UCSD-AML1 (cell line): ENCODE data around the gene LRFN5.
"Not testable (repeated sequence)": the region's sequence is repeated elsewhere in the genome, so short reads cannot be mapped to it uniquely, and the experiment has no call there.

ENCODE experiments used
- DNase-seq: peaks from one replicate; lab custom pipeline; 2025; ENCODE audit not compliant: unreplicated experiment; lab: John Stamatoyannopoulos, UW

Gene LRFN5

DNA sequence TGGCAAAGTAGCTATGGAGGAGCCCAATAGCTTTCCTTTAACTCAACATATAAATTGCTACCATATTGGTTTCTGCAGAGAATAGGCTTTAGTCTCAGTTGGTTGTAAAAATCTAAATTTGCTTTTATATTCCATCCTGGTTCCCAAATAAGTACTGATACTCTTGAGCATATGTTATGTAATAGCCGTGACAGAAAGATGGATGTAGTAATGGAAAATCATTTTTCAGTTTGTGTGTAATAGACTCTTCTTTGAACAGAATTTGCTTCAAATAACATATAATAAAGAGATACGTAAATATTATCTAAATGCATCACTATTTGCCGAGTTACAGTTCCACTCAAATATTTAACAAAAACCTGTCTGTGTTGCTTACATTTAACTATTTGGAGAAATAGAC lies 271.6 kb downstream of the LRFN5 start:
- no peak for DNase-seq

DNA sequence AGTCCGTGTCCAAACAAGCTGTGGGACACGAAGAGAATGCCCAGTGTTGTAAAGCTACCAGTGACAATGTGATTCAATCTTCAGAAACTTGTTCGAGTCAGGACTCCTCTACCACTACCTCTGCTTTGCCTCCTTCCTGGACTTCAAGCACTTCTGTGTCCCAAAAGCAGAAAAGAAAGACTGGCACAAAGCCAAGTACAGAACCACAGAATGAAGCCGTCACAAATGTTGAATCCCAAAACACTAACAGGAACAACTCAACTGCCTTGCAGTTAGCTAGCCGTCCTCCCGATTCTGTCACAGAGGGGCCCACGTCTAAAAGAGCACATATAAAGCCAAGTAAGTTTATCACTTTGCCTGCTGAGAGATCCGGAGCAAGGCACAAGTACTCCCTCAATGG lies 284.9 kb downstream of the LRFN5 start:
- no peak for DNase-seq

DNA sequence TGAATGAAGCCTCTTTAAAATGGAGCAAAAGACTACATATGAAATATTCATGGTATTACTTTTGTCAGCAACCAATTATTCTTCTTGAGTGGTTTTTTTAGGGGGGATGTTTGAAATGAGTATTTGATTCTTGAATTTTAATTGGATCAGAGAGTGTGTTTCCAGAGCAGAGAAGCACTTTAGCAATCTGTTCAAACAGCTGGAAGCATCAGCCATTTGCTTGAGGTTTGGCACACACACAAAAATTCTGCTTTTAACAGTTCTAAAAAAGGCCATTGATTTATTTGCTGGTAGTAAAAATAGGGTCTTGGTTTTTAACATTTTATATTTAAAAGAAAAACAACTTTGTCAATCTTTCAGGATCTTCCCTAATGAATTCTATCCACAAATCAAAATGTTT lies 292.7 kb downstream of the LRFN5 start:
- DNase-seq: no peak

DNA sequence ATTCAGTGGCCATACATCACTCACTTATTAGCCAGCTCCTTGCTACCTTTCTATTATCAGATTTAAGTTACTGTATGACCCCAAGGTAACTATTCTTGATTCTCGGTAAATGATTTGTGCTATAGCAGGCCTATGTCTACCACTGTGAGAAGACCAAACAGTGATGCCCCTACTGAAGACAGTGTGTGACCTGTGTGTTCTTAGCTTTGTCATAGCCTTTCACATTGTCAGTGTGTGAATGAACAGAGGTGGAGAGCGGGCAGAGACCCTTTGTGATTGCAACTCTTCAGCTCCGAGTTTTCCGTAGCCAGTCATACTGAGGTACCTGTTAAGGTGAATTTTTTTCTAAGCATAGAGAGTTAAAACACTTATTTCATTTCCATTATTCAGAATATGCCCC lies 294.0 kb downstream of the LRFN5 start:
- no peak for DNase-seq

DNA sequence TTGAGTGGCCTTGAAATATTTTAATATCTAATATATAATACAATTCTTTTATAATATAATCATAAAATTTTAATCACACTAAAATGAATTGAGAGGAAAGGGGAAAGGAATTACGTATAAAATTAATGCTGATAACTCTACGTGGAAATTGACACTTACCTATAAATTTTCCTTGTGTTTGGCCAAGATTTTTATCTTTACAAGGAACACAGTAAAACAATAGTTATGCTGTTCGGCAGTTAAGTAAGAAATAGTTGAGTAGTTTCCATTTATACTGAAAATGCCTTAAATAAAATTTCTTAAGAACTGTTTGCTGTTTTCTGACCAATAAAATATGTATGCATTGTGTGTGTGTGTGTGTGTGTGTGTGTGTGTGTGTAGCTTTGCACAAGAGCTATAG lies 294.4 kb downstream of the LRFN5 start:
- DNase-seq: no peak

DNA sequence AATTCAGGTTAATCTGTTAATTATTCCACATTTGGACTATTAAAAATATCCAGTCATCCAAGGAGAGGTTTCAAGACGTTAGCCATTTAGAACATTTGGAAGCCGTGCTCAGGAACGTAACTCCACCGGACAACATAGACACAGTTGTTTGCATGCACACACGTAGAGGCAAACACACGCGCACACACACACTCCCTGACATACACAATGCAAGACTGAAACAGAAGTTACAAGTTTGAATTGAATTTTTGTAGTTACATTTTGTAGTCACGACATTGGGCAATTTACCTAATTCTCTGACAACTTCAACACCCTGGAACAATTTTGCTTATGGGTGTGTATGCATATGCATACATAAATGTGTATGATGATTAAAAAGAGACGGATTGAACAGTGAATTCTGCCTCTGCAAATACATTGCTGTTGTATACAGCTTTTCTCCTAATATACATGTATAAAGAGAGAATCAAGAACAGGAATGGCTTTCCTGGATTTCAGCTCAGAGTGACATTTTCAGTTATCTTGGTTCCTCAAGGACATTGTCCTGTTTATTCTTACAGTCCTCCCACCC lies 298.8 kb downstream of the LRFN5 start:
- no peak for DNase-seq

DNA sequence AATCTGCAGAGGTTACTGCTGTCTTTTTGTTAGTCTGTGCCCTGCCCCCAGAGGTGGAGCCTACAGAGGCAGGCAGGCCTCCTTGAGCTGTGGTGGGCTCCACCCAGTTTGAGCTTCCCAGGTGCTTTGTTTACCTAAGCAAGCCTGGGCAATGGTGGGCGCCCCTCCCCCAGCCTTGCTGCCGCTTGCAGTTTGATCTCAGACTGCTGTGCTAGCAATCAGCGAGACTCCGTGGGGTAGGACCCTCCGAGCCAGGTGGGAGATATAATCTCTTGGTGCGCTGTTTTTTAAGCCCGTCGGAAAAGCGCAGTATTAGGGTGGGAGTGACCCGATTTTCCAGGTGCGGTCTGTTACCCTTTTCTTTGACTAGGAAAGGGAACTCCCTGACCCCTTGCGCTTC lies 304.5 kb downstream of the LRFN5 start:
- DNase-seq: not testable (repeated sequence)

DNA sequence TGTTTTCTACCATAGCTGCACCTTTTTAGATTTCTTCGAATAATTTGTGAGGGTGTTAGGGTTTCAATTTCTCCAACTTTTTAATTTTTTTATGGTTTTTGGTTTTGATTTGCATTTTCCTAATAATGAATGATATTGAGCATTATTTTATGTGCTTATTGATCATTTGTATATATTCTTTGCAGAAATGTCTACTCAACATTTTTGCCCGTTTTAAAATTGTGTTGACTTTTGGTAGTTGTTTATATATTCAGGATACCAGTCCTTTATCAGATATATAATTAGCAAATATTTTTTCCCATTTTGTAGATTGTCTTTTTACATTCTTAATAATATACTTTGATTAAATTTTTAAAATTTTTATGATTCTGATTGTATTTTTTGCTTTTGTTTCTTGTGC lies 306.7 kb downstream of the LRFN5 start:
- no peak for DNase-seq

DNA sequence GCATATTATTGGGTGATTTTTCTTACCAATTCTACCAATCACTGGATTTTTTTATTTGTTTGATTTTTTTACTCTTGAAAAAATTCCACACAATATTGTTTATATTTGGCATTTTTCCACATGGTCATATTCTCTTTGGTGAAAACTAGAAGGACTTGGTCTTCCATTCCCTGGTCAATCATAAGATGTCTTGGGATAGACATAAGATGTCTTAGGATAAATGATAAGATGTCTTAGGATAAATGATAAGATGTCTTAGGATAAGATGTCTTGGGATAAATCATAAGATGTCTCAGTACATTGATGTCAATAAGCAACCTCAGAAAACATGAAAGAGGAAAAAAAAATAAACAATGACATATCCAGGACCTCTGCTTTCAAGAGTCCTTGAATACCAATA lies 309.1 kb downstream of the LRFN5 start:
- no peak for DNase-seq

DNA sequence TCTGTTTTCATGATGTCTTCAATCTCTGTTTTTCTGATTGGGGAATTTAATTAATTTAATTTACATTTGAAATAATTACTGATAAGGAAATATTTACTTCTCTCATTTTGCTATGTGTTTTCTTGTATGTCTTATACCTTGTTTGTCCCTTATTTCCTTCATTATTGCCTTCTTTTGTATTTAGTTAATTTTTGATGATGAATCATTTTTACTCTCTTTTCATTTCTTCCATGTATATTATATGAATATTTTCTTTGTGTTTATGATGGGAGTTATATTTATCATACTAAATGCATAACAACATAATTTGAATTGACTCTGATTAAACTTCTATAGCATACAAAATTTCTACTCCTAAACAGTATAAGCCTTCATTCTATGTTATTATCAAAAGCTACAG lies 309.6 kb downstream of the LRFN5 start:
- no peak for DNase-seq

DNA sequence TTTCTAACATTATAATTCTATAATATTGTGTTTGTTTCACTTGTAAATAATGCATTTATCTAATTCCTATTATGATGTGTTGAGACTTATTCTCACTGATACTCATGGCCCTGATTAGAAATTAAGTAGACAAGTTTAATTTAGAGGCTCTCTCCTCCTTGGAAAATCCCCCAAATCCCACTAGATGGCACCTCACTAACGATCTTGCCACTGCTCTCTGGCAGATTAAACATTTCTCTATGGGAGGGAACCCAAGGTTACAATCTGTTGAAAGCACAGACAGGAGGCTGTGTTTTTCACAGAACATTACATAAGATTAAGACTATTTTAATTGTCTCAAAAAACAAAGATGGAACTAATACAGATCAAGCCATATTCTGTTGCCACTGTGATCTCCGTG lies 318.7 kb downstream of the LRFN5 start:
- DNase-seq: no peak

DNA sequence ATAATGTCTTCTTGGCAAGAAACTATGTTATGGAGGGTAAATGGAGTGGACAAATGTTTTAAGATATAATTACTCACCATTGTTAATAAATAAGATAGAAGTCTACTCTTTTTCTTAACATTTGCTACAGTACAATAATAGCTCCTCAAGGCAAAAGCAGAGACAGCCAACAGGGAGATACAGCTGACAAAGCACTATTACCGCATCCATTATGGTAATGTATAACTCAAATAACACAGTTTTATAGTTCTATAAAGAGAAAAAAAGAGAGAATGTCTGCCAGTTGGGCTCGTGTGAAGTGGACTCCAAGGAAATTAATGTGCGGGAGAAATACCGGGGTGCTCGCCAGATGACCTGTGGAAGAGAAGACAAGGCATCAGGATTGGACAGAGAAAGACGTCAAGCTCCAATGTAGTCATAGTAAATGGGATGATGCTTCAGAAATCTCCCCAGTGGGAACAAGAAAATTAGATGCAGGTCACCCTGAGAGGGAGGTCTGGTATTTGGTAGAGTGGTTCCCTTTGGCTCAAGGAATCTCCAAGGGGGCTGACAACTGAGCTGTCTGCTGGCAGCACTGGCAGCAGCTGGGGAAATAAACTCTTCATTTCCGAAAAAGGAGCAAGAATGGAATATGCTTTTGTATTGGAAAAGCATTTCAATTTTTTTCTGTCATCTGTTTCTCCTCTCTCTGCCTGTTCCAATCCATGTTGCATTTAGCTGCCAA lies 343.9 kb downstream of the LRFN5 start:
- no peak for DNase-seq
